OCI-M1 (cell line): Measurements from ENCODE around the gene TAAR8.
A peak's percentile ranks its signal among the peaks of the same experiment; 100 is the strongest.
"Not testable (repeated sequence)": the region's sequence is repeated elsewhere in the genome, so short reads cannot be mapped to it uniquely, and the experiment has no call there.

ENCODE experiments used
- DNase-seq: peaks from one replicate; lab custom pipeline; 2025; lab: John Stamatoyannopoulos, UW

Gene TAAR8

GRCh38 chr6:132552372-132552771 is at the start of gene TAAR8:
Gene TAAR8 (plus strand): TSS chr6:132552672. CDS start chr6:132552693, 21 bp downstream.
- DNase-seq: no peak

DNA sequence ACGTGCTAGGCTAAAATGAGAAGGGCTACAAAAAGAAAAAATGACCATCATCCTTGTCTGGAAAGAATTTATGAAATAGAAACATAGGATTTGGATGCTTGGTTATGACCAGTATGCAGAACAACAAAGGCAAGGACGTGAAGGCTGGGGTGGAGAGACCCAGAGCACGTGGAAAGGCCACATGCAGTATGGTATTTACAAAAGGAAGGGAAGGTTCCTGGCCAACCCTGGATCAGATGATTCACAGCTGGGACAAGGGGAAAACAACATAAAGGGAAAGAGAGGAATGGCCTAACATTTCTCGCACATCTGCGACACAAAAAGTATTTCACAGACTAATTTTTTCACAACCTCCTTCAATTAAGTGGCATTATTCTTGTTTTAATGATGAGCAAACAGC is 47.7 kb upstream of the TAAR8 start:
- no peak for DNase-seq

- DNase-seq: no peak
Measured at GRCh38 chr6:132505158-132505557, 47.3 kb upstream of the TAAR8 start.

DNA sequence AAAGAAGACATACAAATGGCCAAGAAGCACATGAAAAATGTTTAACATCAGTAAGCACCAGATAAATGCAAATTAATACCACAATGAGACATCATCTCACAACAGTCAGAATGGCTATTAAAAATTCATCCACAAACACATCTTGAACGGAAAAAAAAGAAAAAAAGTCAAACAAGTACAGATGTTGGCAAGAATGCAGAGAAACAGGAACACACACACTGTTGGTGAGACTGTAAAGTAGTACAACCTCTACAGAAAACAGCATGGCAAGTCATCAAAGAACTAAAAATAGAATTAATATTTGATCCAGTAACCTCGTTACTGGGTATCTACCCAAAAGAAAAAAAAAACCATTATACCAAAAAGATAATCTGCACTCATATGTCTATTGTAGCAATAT is 46.0 kb upstream of the TAAR8 start:
- DNase-seq: no peak

DNA sequence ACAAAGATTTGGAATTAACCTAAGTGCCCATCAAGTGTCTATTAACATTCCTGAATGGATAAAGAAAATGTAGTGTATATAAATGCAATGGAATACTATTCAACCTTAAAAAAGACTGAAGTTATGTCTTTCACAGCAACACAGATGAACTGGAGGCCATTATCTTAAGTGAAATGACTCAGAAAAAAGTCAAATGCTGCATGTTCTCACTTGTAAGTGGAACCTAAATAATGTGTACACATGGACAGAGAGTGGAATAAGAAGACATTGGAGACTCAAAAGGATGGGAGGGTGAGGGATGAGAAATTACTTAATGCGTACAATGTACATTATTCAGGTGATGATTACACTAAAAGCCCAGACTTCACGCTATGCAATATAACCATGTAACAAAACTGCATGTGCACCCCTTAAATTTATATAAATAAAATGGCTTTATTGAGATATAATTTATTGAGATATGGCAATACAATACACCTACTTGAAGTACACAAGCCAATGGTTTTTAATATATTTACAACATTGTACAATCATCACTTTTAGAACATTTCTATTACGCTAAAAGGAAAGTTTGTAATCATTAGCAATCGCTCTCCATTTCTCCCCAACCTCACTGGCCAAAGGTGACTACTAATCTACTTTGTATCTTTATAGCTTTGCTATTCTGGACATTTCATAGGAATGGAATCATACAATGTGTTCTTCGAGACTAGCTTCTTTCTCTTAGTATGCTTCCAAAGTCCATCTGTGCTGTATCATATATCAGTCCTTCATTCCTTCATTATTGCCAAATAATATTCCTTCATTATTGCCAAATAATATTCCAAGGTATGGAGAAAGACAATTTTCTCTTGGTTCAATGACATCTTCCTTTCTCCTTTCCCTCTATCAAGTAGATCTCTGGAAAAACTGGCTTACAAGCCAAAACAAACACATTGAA is 45.3 kb upstream of the TAAR8 start:
- DNase-seq: no peak

DNA sequence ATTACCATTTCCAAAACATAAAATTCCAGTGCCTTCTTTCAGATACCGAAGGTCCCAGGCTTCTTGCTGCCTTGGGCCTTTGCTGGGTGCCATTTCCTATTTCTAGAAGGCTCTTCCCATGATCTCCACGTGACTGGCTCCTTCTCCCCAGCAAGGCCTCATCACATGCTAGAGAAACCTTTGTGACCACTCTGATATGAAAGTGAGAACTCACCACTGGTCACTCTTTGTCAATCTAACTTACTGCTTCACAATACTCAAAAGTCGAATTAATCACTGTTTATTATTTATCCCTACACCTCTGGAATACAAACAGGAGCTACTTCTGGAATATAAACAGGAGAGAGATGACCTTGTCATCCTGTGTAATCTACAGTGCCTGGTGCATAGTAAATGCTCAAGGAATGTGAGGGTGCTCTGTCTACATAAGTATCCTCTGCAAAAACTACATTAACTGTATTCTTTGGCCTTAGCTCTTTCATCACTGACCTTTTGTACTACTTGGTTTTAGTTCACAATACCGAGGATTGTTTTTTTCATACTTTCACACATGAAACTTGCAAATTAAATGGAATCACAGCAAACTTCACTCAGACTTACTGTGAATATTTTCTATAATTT is 41.2 kb upstream of the TAAR8 start:
- peak; percentile 81 for DNase-seq

- peak; percentile 58 for DNase-seq
Measured at GRCh38 chr6:132511831-132512220, 40.6 kb upstream of the TAAR8 start.

- no peak for DNase-seq
Measured at GRCh38 chr6:132512342-132512637, 40.2 kb upstream of the TAAR8 start.

DNA sequence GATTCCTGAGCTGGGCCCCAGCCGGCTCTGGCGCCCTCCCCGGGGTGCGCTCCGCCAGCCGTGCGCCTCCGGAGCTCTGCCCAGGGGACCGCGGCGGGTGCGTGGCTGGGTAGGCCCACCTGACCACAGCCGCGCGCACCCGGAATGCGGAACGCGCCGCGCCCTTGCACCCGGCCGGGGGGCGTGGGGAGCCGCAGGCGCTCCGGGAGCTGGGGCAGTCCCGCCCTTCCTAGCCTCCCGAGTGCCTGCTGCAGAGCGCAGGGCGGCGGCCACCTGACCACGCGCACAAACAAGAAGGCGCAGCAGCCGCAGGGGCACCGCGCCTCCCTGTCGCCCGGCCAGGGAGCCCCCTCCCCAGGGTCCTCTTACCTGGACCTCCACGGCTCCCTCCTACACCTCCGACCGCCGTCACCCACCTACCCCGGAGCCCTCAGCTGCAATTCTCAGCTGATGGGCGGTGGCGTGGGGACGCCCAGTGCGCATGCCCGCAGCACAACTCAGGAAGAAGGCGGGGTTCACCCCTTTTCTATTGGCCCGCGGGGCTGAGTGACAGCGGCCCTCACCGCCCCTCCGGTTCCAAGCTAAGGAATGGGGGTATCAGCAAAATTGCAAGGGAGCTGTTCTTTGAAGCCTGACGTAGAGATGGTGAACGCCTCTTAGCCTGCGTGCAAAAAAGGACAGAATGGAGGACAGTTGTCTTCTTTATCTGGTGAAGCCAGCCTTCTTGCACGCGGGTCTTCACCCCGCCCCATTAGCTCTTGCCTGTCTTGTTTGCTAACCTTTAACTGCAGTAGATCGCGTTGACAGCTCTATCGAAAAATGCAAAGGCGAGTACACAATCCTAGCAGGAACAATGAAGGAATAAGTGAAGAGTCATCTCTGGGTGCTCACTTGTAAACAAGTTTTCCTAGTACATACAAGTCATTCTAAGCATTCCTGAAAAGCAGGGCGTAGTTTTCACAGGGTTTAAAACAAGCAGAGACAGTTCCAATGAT is 39.5 kb upstream of the TAAR8 start, which contains the start of gene STX7:
Gene STX7, minus strand, starts transcription at position 479 of the 995 bp plus-strand sequence. CDS start 9,586 bp downstream, outside the sequence.
- DNase-seq: peak; percentile 97

- peak; percentile 29 for DNase-seq
Measured at GRCh38 chr6:132513831-132514545, 38.5 kb upstream of the TAAR8 start.

DNA sequence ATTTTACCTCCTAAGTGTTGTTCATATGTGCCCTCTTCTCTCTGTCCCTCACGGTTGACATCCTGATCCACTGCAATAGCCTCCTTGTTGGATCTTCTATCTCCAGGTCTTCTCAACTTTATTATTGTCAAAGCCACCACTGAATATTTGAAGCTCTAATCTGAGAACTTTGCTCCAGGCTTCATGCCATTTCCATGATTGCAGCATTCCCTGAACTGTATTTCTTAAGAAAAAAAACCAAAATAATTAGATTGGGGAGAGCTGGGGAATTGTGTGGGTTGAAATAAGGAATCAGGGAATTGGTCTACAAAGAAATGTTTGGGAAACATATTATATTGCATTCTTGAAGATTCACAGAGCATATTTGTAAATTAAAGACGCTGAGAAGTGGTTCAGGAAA is 37.1 kb upstream of the TAAR8 start:
- no peak for DNase-seq

DNA sequence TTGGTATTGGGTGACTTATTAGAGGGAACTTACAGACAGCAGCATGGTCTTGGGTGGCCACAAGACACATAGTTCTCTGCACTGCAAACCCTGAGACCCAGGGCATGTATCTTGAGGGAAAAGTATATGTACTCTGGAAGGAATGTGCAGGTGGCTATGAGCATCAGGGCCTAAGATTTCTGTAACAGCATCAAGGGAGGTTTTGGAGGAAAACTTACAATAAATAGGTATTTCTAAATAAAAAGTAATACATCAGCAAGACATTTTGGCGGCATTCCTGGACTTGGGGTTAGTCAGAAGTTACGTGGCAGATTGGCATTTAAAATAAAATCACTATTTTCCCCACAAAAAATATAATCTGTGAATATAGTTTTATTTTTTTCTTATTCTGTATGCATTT is 31.5 kb upstream of the TAAR8 start:
- DNase-seq: no peak

- DNase-seq: no peak
Measured at GRCh38 chr6:132524646-132525045, 27.8 kb upstream of the TAAR8 start.

- no peak for DNase-seq
Measured at GRCh38 chr6:132525866-132526265, 26.6 kb upstream of the TAAR8 start.

GRCh38 chr6:132526461-132526860 is 26.0 kb upstream of the TAAR8 start:
- no peak for DNase-seq

- no peak for DNase-seq
Measured at GRCh38 chr6:132527791-132528190, 24.7 kb upstream of the TAAR8 start.

GRCh38 chr6:132530293-132530974 is 22.0 kb upstream of the TAAR8 start:
- DNase-seq: peak; percentile 83

- not testable (repeated sequence) for DNase-seq
Measured at GRCh38 chr6:132534546-132534945, 17.9 kb upstream of the TAAR8 start.

DNA sequence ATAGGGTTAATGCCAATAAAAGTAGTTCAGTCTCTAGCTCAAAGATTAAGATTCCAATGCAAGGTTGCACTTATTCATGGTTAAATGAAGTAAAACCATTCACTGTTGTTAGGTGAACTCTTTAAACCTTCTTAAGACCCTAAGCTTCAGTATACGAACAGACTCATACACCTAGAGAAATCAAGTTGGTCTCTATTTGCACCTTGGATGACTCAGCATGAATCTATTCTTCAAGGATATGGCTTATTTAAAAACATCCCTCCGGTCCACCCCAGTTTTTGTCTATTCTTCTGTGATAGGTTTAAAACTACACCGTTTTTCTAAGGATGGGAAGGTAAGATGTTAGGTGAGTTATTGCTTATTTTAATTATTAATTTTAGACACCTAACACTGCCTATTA is 15.3 kb upstream of the TAAR8 start:
- no peak for DNase-seq

DNA sequence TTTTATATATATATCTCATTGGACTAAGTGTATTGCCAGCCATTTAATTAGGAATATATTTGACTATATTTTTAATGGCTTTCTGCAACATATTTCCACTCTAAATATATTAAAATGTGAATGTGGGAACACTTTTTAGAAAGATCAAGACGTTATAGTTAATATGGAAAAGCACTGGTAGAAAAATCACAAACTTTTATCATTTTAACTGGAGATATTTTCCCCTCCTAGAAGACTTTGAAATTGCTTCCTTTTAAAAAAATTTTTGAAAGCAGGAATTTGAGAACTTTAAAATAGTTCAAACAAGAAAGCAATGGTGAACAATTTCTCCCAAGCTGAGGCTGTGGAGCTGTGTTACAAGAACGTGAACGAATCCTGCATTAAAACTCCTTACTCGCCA is 14.5 kb upstream of the TAAR8 start, which contains the start of gene TAAR9:
Gene TAAR9, plus strand, starts transcription at position 301 of the 400 bp plus-strand sequence. Its CDS starts 13 bp downstream, at position 314.
- no peak for DNase-seq

GRCh38 chr6:132544826-132545225 is 7.6 kb upstream of the TAAR8 start:
- DNase-seq: no peak
